Body of pancreas (tissue), 4 donors: Measurements from ENCODE around the gene PSMB7.

Experiments
- CTCF ChIP-seq, 7 experiments: fragments of 450-650 bp in 4 of 7; fragments of 200-600 bp in 3 of 7; sonication (generic) in 3 of 7; IDR thresholded peaks; one replicate each; pipeline ENCODE4 v1.5.1; 2016 to 2019; ENCODE audit warnings: antibody characterized with exemption in 7 of 7
- POLR2A ChIP-seq, 3 donors: fragments of 450-650 bp; IDR thresholded peaks; one replicate each; pipeline ENCODE4 v1.6.1; 2016; ENCODE audit warnings: antibody characterized with exemption in 3 of 3, mild to moderate bottlenecking in 2 of 3

DNA sequence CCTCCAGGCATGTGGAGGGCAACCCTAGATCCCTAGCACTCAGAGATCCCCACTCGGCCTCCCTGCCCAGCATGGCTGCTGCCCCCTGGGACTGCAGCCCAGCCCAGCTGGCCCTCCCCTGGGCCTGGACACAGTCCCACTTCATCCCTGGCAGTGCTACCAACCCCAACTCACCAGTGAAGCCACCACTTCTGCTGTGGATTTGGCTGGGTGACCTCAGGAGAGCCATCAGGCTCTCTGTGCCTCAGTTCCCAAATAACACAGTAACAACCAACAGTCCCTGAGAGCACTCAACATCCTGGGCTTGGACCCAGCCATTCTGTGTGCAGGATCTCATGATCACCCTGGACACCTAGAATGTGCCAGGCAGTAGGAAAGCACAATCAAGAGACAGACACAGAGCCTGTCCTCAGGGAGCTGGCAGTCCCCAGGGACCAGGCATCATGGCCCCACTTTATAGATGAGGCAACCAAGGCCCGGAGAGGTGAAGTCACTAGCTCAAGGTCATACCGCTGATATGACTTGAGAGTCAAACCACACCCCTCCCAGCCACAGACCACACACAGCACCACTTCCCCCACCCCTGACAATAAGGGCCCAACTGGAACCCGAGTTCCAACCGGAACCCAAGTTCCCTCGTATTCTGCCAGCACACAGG is 4.7 kb upstream of the PSMB7 start:
- TF ChIP-seq CTCF (IDR thresholded peaks at IDR 0.05) (no peak), POLR2A (IDR thresholded peaks at IDR 0.05) (no peak)
